ENCODE results near the gene GALNT18.

GALNT18 gene

GRCh38 chr11:11668781-11669180 is 47.0 kb upstream of the GALNT18 start:
- Histone ChIP-seq H3K9ac (ENCODE audit: low read length) (no peak overlapping the region), H4K20me1 (ENCODE audit: insufficient read depth, low read length) (no peaks in the 10 kb centered on the region), H2AFZ (ENCODE audit: low read length) (no peak overlapping the region), H3K79me2 (ENCODE audit: low read length) (no peaks in the 10 kb centered on the region), H3F3A (ENCODE audit: insufficient read depth, low read length) (no peaks in the 10 kb centered on the region), H3K4me2 (ENCODE audit: low read depth, low read length) (no peak overlapping the region), H3K27ac (ENCODE audit: low read length) (no peak overlapping the region), H3K36me3 (replicated peaks; ENCODE audit: insufficient read depth, low read length) (no peaks in the 10 kb centered on the region), H3K4me3 (ENCODE audit: low read length) (no peak overlapping the region), H3K9me3 (replicated peaks; ENCODE audit: insufficient read depth, low read length) (no peaks in the 10 kb centered on the region), H3K9me2 (replicated peaks; ENCODE audit: insufficient read depth, low read length) (no peaks in the 10 kb centered on the region), H3K27me3 (replicated peaks; ENCODE audit: insufficient read depth, low read length) (no peaks in the 10 kb centered on the region), H3K4me1 (ENCODE audit: low read length) (no peaks in the 10 kb centered on the region)
- no peak for TF ChIP-seq EZH2phosphoT487 (IDR thresholded peaks at IDR 0.05; ENCODE audit: low read length)
- TF ChIP-seq CTCF (IDR thresholded peaks at IDR 0.05; ENCODE audit: low read length): no peak
- TF ChIP-seq EZH2 (optimal IDR thresholded peaks at IDR 0.05; ENCODE audit: low read depth, low read length): no peak
- no peak for DNase-seq

- no peaks in the 10 kb centered on the region for H3K79me2 ChIP-seq (ENCODE audit: low read length)
- H4K20me1 ChIP-seq (ENCODE audit: insufficient read depth, low read length): no peaks in the 10 kb centered on the region
- no peak overlapping the region for H3K9ac ChIP-seq (ENCODE audit: low read length)
- no peak overlapping the region for H3K4me3 ChIP-seq (ENCODE audit: low read length)
- TF ChIP-seq CTCF (IDR thresholded peaks at IDR 0.05; ENCODE audit: low read length) (no peak), EZH2phosphoT487 (IDR thresholded peaks at IDR 0.05; ENCODE audit: low read length) (no peak), EZH2 (optimal IDR thresholded peaks at IDR 0.05; ENCODE audit: low read depth, low read length) (no peak)
- no peak for DNase-seq
- H3F3A ChIP-seq (ENCODE audit: insufficient read depth, low read length): no peaks in the 10 kb centered on the region
- no peaks in the 10 kb centered on the region for H3K9me2 ChIP-seq (replicated peaks; ENCODE audit: insufficient read depth, low read length)
- H3K4me2 ChIP-seq (ENCODE audit: low read depth, low read length): no peak overlapping the region
- H3K36me3 ChIP-seq (replicated peaks; ENCODE audit: insufficient read depth, low read length): no peaks in the 10 kb centered on the region
- H3K9me3 ChIP-seq (replicated peaks; ENCODE audit: insufficient read depth, low read length): no peaks in the 10 kb centered on the region
- H2AFZ ChIP-seq (ENCODE audit: low read length): no peak overlapping the region
- no peaks in the 10 kb centered on the region for H3K4me1 ChIP-seq (ENCODE audit: low read length)
- no peak overlapping the region for H3K27ac ChIP-seq (ENCODE audit: low read length)
- H3K27me3 ChIP-seq (replicated peaks; ENCODE audit: insufficient read depth, low read length): no peaks in the 10 kb centered on the region
These were observed 46.5 kb upstream of the GALNT18 start for GRCh38 chr11:11668274-11668673.

- Histone ChIP-seq H3K27me3 (replicated peaks; ENCODE audit: insufficient read depth, low read length) (no peaks in the 10 kb centered on the region), H3K4me3 (ENCODE audit: low read length) (no peak overlapping the region), H3K4me2 (ENCODE audit: low read depth, low read length) (no peak overlapping the region), H3K4me1 (ENCODE audit: low read length) (no peaks in the 10 kb centered on the region), H4K20me1 (ENCODE audit: insufficient read depth, low read length) (no peaks in the 10 kb centered on the region), H3K27ac (ENCODE audit: low read length) (no peak overlapping the region), H2AFZ (ENCODE audit: low read length) (no peak overlapping the region), H3K79me2 (ENCODE audit: low read length) (no peaks in the 10 kb centered on the region), H3F3A (ENCODE audit: insufficient read depth, low read length) (no peaks in the 10 kb centered on the region), H3K36me3 (replicated peaks; ENCODE audit: insufficient read depth, low read length) (no peaks in the 10 kb centered on the region), H3K9ac (ENCODE audit: low read length) (no peak overlapping the region), H3K9me2 (replicated peaks; ENCODE audit: insufficient read depth, low read length) (no peaks in the 10 kb centered on the region), H3K9me3 (replicated peaks; ENCODE audit: insufficient read depth, low read length) (no peaks in the 10 kb centered on the region)
- no peak for DNase-seq
- TF ChIP-seq CTCF (IDR thresholded peaks at IDR 0.05; ENCODE audit: low read length): no peak
- TF ChIP-seq EZH2phosphoT487 (IDR thresholded peaks at IDR 0.05; ENCODE audit: low read length): no peak
These were observed 45.3 kb upstream of the GALNT18 start for GRCh38 chr11:11667056-11667455.
